GM12878 (cell line): ENCODE measurements around the gene NDOR1. TPM values are rescaled to one million over a fixed set of nuclear protein-coding genes. Genes with fewer than 3 reads are reported as not detected.
A peak's percentile ranks its signal among the peaks of the same experiment; 100 is the strongest.

Experiments
- BACH1 ChIP-seq: fragments of 450-650 bp; IDR thresholded peaks from 2 replicates; pipeline ENCODE4 v1.6.1; 2017; ENCODE audit warnings: mild to moderate bottlenecking, borderline replicate concordance
- BMI1 ChIP-seq: fragments of 450-650 bp; IDR thresholded peaks from 2 replicates; pipeline ENCODE4 v1.6.1; 2016; ENCODE audit warnings: mild to moderate bottlenecking, moderate library complexity, borderline replicate concordance
- CREB1 ChIP-seq: IDR thresholded peaks from 2 replicates; pipeline ENCODE4 v1.6.1; 2012; ENCODE audit warnings: low read depth, mild to moderate bottlenecking, inconsistent platforms
- CREM ChIP-seq: IDR thresholded peaks from 2 replicates; pipeline ENCODE4 v1.6.1; 2014; ENCODE audit warnings: antibody characterized with exemption, low read depth
- FOS ChIP-seq: IDR thresholded peaks from 3 replicates; pipeline ENCODE4 v1.6.1; 2011; ENCODE audit warnings: borderline replicate concordance; ENCODE audit not compliant: insufficient read length; ENCODE audit errors: extremely low read depth
- NBN ChIP-seq: fragments of 450-650 bp; IDR thresholded peaks from 2 replicates; pipeline ENCODE4 v1.6.1; 2016
- PAX8 ChIP-seq: fragments of 450-650 bp; IDR thresholded peaks from 2 replicates; pipeline ENCODE4 v1.6.1; 2017; ENCODE audit warnings: mild to moderate bottlenecking, moderate library complexity
- POLR2AphosphoS5 ChIP-seq: IDR thresholded peaks from 2 replicates; pipeline ENCODE4 v1.6.1; 2011; ENCODE audit warnings: mild to moderate bottlenecking, low read length, inconsistent platforms
- ZBED1 ChIP-seq: IDR thresholded peaks from 2 replicates; pipeline ENCODE4 v1.6.1; 2016; ENCODE audit warnings: borderline replicate concordance
- ZNF622 ChIP-seq: fragments of 450-650 bp; IDR thresholded peaks from 2 replicates; pipeline ENCODE4 v1.6.1; 2017; ENCODE audit warnings: mild to moderate bottlenecking, inconsistent platforms
- polyA plus RNA-seq, 11 experiments: library from polyadenylated mRNA; depleted of rRNA in 4 of 11; unstranded in 6 of 11; stranded (reverse) in 5 of 11; fragments of >200 nt; fragmentation: Nextera tagmentation in 4 of 11; fragmentation: Illumina TruSeq in 1 of 11; extraction: Ambion mirVana in 4 of 11; extraction: Trizol in 1 of 11; gene quantifications; 1 replicate in 1 of 11; 2 replicates in 10 of 11; pipeline versions ENCODE4 v1.2.1 to v1.2.3, GENCODE V29; 2011 to 2016; ENCODE audit warnings: inconsistent platforms in 2 of 11, missing spikeins in 2 of 11, low read depth in 1 of 11
- total RNA-seq, 4 experiments: library from RNA; depleted of rRNA in 3 of 4; stranded (reverse); fragments of >200 nt in 3 of 4; fragmentation: Illumina TruSeq in 1 of 4; extraction: Trizol in 1 of 4; gene quantifications; 2 replicates each; pipeline versions ENCODE4 v1.2.1 to v1.2.3, GENCODE V29; 2013 to 2021
- TF ChIP-seq, protein P1 (sequence below): fragments of 450-650 bp; formaldehyde crosslinking; IDR thresholded peaks from 2 replicates; pipeline ENCODE4 v1.4.0; 2022; ENCODE audit warnings: mild to moderate bottlenecking, moderate library complexity
- TF ChIP-seq, protein P2 (sequence below): IDR thresholded peaks from 2 replicates; pipeline ENCODE4 v1.6.1; 2012; ENCODE audit warnings: mild to moderate bottlenecking, low read depth, low read length
- TF ChIP-seq, protein P3 (sequence below): fragments of 450-650 bp; IDR thresholded peaks from 2 replicates; pipeline ENCODE4 v1.6.1; 2017; ENCODE audit warnings: antibody characterized with exemption, mild to moderate bottlenecking, moderate library complexity
- TF ChIP-seq, protein P4 (sequence below): IDR thresholded peaks from 2 replicates; pipeline ENCODE4 v1.6.1; 2012; ENCODE audit warnings: low read depth, low read length, improper control_type of control experiment
- TF ChIP-seq, protein P5 (sequence below): fragments of 150-350 bp; IDR thresholded peaks from 2 replicates; pipeline ENCODE4 v1.6.1; 2014; ENCODE audit warnings: mild to moderate bottlenecking, low read depth, low read length

Gene NDOR1
- total and polyA plus RNA-seq, 10 of the 15 experiments (the other 5 are each of a cell fraction or from before 2014, with no cell fraction given) = 0.04 to 32.9 (median 11.1) TPM

DNA sequence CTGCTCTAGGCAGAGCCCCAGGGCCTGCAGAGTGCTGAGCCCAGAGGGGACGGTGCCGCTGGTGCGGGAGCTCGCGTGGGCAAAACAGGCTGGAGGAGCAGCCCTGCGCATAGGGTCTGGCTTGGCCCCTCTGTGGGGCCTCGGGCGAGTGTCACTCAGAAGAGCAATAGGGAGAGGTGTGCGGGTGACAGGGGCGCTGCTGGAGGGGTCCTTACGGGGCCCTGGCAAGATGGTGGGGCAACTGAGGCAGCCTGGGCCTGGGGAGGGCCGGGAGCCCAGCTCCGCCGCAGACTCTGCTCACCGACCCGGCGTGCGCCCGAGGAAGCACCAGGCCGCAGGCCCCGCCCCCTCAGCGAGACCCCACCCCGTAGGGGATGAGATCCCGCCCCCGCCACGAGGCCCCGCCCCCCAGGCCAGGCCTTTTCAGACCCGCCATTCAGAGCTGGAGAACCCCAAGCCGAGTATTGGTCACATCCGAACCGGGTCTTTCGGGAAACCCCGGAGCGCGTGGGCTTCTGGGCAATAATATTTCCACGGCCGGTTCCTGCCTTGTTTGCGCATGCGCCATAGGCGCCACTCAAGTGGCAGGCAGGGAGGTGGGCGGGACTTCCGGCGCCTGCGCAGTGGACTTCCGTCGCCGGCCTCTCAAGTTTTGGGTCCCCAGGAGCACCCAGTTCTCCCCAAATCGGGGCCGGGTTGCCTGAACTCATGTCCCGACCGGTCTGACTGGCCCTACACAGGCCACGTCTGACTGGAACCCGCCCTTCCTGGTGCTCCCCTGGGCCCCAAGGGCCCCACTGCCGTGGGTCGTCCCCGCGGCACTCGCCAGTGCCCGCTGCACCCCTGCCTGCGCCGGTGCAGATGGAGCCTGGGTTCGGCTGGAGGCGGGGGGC lies 17.8 kb downstream of the NDOR1 start (continued):
- TF ChIP-seq, protein P1, sequence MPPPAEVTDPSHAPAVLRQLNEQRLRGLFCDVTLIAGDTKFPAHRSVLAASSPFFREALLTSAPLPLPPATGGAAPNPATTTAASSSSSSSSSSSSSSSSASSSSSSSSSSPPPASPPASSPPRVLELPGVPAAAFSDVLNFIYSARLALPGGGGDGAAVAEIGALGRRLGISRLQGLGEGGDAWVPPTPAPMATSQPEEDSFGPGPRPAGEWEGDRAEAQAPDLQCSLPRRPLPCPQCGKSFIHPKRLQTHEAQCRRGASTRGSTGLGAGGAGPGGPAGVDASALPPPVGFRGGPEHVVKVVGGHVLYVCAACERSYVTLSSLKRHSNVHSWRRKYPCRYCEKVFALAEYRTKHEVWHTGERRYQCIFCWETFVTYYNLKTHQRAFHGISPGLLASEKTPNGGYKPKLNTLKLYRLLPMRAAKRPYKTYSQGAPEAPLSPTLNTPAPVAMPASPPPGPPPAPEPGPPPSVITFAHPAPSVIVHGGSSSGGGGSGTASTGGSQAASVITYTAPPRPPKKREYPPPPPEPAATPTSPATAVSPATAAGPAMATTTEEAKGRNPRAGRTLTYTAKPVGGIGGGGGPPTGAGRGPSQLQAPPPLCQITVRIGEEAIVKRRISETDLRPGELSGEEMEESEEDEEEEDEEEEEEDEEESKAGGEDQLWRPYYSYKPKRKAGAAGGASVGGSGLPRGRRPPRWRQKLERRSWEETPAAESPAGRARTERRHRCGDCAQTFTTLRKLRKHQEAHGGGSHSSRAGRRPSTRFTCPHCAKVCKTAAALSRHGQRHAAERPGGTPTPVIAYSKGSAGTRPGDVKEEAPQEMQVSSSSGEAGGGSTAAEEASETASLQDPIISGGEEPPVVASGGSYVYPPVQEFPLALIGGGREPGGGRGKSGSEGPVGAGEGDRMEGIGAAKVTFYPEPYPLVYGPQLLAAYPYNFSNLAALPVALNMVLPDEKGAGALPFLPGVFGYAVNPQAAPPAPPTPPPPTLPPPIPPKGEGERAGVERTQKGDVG (CRISPR knock-in tag) = no peak
- TF ChIP-seq POLR2AphosphoS5 (peak; percentile 80), ZBED1 (no peak), PAX8 (no peak), CREM (no peak), ZNF622 (no peak), BMI1 (no peak), FOS (no peak), NBN (no peak), CREB1 (peak; percentile 65), BACH1 (peak; percentile 72)
- TF ChIP-seq, protein P2, sequence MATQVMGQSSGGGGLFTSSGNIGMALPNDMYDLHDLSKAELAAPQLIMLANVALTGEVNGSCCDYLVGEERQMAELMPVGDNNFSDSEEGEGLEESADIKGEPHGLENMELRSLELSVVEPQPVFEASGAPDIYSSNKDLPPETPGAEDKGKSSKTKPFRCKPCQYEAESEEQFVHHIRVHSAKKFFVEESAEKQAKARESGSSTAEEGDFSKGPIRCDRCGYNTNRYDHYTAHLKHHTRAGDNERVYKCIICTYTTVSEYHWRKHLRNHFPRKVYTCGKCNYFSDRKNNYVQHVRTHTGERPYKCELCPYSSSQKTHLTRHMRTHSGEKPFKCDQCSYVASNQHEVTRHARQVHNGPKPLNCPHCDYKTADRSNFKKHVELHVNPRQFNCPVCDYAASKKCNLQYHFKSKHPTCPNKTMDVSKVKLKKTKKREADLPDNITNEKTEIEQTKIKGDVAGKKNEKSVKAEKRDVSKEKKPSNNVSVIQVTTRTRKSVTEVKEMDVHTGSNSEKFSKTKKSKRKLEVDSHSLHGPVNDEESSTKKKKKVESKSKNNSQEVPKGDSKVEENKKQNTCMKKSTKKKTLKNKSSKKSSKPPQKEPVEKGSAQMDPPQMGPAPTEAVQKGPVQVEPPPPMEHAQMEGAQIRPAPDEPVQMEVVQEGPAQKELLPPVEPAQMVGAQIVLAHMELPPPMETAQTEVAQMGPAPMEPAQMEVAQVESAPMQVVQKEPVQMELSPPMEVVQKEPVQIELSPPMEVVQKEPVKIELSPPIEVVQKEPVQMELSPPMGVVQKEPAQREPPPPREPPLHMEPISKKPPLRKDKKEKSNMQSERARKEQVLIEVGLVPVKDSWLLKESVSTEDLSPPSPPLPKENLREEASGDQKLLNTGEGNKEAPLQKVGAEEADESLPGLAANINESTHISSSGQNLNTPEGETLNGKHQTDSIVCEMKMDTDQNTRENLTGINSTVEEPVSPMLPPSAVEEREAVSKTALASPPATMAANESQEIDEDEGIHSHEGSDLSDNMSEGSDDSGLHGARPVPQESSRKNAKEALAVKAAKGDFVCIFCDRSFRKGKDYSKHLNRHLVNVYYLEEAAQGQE = no peak
- TF ChIP-seq, protein P3, sequence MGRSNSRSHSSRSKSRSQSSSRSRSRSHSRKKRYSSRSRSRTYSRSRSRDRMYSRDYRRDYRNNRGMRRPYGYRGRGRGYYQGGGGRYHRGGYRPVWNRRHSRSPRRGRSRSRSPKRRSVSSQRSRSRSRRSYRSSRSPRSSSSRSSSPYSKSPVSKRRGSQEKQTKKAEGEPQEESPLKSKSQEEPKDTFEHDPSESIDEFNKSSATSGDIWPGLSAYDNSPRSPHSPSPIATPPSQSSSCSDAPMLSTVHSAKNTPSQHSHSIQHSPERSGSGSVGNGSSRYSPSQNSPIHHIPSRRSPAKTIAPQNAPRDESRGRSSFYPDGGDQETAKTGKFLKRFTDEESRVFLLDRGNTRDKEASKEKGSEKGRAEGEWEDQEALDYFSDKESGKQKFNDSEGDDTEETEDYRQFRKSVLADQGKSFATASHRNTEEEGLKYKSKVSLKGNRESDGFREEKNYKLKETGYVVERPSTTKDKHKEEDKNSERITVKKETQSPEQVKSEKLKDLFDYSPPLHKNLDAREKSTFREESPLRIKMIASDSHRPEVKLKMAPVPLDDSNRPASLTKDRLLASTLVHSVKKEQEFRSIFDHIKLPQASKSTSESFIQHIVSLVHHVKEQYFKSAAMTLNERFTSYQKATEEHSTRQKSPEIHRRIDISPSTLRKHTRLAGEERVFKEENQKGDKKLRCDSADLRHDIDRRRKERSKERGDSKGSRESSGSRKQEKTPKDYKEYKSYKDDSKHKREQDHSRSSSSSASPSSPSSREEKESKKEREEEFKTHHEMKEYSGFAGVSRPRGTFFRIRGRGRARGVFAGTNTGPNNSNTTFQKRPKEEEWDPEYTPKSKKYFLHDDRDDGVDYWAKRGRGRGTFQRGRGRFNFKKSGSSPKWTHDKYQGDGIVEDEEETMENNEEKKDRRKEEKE = no peak
- TF ChIP-seq, protein P4, sequence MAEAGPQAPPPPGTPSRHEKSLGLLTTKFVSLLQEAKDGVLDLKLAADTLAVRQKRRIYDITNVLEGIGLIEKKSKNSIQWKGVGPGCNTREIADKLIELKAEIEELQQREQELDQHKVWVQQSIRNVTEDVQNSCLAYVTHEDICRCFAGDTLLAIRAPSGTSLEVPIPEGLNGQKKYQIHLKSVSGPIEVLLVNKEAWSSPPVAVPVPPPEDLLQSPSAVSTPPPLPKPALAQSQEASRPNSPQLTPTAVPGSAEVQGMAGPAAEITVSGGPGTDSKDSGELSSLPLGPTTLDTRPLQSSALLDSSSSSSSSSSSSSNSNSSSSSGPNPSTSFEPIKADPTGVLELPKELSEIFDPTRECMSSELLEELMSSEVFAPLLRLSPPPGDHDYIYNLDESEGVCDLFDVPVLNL = no peak
- TF ChIP-seq, protein P5, sequence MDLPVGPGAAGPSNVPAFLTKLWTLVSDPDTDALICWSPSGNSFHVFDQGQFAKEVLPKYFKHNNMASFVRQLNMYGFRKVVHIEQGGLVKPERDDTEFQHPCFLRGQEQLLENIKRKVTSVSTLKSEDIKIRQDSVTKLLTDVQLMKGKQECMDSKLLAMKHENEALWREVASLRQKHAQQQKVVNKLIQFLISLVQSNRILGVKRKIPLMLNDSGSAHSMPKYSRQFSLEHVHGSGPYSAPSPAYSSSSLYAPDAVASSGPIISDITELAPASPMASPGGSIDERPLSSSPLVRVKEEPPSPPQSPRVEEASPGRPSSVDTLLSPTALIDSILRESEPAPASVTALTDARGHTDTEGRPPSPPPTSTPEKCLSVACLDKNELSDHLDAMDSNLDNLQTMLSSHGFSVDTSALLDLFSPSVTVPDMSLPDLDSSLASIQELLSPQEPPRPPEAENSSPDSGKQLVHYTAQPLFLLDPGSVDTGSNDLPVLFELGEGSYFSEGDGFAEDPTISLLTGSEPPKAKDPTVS = no peak
